GM18508 (cell line): ENCODE data around the gene MBD3.
"Not testable (repeated sequence)": the region's sequence is repeated elsewhere in the genome, so short reads cannot be mapped to it uniquely, and the experiment has no call there.

Source experiments
- ATAC-seq: cut with Tn5 transposase; IDR thresholded peaks from one replicate; pipeline ENCODE4 v1.9.1; 2021; ENCODE audit warnings: moderate number of reproducible peaks; ENCODE audit not compliant: insufficient read depth, unreplicated experiment

MBD3 gene, protein sequence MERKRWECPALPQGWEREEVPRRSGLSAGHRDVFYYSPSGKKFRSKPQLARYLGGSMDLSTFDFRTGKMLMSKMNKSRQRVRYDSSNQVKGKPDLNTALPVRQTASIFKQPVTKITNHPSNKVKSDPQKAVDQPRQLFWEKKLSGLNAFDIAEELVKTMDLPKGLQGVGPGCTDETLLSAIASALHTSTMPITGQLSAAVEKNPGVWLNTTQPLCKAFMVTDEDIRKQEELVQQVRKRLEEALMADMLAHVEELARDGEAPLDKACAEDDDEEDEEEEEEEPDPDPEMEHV

DNA sequence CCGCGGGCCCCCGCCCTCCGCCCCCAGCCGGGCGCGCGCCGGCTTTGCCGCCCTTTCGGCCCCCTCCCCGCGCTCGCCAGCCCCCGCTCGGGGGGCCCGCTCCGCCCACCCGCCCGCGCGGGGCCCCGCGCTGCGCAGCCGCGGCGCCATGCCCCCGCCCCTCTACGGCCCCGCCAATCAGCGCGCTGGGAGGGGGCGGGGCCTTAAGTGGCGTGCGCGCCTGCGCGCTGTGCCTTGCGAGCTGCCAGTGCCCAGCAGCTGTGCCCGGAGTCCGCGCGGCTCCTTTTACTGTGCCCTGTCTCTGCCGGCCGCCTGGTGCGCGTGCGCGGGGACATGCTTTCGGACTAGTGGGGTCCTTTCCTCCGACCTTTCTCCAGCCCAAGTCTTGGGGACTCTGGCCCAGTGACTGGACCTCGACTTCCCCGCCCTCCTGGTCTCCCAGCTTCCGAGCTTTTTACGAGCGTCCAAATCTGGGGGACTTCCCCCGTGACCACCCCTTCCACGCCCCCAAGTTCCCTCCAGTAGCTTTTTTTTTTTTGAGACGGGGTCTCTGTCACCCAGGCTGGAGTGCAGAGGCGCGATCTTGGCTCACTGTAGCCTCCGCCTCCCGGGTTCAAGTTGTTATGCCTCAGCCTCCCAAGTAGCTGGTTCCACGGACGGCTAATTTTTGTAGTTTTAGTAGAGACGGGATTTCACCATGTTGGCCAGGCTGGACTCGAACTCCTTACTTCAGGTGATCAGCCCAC lies at the start of gene MBD3:
Gene MBD3, minus strand, starts transcription at position 111 of the 746 bp plus-strand sequence. CDS start 234 bp downstream, outside the sequence.
- no peak for ATAC-seq

DNA sequence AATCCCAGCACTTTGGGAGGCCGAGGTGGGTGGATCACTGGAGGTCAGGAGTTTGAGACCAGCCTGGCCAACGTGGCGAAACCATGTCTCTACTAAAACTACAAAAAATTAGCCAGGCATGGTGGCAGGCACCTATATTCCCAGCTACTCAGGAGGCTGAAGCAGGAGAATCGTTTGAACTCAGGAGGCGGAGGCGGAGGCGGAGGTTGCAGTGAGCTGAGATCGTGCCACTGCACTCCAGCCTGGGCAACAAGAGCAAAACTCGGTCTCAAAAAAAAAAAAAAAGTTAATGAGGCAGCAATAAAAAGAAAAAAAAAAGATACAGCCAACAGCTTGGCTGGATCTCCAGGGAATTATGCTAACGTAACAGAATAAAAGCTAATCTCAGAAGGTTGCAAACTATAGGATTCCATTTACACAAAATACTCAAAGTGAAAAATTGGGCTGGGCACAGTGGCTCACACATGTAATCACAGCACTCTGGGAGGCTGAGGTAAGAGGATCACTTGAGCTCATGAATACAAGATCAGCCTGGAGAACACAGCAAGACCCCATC lies 48.3 kb upstream of the MBD3 start:
- ATAC-seq, result not testable (repeated sequence)

DNA sequence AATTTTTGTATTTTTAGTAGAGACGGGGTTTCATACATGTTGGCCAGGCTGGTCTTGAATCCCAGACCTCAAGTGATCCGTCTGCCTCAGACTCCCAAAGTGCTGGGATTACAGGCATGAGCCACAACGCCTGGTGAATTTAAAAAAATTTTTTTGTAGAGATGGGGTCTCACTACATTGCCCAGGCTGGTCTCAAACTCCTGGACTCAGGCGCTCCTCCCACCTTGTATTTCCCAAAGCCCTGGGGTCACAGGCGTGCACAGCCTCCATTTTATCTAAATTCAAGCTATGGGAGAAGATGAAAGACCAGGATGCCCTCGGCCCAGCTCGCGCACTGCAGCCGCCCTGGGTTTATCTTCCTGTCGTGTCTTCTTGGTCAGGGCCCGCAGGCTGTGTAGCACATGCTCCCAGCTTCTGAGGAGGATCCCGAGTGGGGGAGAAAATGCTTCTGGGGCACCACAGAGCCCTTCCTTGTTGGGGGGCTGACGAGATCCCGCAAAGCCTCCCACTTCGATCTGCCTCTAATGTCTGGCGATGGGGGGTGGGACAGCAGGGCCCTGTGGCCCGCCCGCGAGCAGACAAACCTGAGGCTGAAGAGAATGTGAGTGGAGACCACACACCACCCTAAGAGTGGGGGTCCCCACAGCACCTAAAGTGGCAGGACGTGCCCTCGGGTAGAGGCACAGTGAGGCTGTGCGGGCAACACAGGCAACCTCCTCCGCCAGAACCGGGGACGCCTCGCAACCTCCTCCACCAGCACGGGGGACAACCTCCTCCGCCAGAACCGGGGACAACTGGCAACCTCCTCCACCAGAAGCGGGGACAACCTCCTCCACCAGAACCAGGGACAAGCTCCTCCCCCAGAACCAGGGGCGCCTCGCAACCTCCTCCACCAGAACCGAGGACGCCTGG lies 43.9 kb upstream of the MBD3 start:
- ATAC-seq, result no peak

DNA sequence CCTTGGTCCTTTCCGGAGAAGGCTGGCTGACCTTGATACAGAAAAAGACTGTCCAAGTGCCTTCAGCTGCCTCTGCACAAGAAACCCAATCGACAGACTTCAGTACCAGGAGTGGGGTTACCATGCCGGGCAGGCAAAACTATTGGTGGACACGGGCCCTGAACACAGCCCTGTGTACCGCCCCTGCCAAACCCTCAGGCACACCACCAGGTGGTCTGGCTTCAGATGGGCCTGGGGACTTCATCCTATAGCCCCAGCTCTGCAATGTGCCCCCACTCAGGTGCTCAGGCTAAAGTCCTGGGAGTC lies 42.2 kb upstream of the MBD3 start:
- ATAC-seq, result no peak

DNA sequence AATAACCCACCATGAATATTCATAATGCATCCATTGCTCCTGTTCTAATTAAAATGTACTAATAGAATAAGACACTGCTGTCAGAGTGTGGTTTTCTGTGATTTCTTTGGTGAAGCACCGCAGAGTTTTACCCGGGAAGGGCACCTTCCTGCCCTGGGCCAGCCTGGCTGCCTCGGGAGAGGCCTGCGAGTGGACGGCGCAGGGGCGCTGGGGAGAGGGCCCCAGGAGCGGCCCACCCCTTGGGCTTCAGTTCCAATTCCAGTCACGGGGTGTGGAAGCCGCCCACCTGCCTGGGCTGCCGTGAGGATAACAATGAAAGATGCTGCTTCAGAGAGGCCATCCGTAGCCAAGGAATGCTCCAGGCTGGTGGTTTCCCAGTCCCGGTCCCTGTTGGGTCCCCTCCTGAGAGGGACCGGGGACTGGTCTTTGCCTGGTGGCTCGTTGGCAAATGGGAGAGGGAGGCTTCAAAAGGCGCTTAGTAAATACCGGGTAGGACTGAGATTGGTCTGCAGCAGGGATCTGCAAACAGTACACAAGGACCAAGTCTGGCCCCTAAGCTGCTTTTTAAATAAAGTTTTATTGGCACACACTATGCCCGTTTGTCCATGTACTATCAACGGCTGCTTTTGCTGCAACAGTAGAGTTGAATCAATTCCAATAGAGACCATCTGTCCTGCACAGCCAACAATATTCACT lies 41.7 kb upstream of the MBD3 start:
- ATAC-seq, result no peak

DNA sequence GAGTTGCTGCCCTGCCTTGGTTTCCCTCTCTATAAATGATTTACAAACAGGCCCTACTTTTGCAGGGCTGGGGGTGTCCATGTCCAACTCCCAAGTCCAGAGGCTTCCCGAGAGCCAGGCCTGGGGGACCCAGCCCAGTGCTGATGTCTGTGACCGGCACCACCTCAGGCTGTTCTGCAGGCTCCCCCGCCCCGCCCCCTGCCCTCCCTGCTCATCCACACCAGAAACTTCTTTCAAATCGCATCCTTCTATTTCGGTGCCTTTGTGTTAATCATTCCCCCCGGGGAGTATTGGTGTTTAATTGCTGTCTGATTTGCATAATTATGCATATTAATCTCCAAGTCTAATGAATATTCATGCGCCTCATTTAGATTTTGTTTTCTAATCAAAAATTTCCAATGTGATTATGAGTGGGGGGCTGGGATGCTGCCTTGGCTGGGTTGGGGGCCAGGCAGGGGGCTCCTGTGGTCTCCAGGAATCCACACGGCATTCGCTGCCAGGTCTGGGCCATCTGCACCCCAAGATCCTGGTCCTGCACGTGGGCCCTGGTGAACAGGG lies 40.7 kb upstream of the MBD3 start:
- no peak for ATAC-seq

DNA sequence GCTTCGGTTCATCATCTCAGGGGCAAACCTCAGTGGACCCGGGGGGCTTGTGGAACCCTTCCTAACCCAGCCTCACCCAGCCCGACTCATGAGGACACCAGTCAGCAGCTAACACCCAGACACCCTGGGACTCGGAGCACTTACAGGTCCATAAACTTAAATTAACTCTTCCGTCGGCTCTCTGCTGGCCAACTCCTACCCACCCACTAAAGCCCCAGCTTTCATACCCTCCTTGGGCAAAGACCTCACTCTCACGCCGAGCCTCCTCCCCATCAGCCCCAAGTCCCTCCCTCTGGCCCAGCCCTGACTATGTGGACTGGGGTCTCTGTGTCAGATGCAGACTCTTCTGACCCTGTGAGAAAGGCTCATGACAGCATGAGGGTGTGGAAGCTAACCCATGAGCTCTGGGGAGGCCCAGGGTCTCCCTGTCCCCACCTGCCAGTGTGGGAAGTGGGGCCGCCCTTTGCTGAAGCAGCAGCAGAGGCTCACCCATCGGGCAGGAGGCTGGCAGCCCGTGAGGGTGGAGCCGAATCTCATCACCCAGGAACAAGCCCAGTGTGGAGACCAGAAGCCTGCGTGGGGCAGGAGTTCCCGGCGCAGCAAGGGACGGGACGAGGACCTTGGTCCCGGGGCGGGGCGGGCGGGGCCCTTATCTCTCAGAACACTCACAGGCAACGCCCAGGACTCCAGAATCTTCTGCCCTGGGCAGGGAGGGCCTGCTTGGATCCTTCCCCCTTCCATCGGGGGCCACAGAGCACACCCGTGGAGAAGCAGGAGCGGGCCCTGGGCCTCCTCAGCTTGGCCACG lies 40.0 kb upstream of the MBD3 start:
- no peak for ATAC-seq

DNA sequence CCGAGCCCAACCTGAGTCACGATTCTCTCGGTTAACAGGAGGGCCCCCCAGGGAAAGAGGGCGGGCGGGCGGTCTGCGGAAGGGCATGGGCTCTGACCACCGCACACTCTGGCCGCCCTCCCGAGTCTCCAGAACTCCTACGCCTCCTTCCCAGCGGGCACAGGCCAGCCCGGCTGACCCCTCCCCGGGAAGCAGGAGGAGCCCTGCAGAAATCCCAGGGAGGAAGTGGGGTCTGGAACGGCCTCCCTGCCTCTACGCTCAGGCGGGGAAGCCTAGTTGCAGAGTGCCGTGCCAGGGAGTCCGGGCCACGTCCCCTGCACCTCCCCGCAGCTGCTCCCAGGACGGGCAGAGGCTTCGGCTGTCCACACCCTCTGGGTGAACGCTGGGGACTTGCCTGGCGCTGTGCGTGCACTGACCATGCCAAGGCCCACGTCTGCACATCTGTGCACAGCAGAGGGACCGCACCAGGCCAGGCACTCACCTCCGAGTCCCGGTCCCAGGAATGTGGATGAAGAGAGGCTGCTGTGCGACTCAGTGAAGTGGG lies 39.0 kb upstream of the MBD3 start:
- no peak for ATAC-seq

DNA sequence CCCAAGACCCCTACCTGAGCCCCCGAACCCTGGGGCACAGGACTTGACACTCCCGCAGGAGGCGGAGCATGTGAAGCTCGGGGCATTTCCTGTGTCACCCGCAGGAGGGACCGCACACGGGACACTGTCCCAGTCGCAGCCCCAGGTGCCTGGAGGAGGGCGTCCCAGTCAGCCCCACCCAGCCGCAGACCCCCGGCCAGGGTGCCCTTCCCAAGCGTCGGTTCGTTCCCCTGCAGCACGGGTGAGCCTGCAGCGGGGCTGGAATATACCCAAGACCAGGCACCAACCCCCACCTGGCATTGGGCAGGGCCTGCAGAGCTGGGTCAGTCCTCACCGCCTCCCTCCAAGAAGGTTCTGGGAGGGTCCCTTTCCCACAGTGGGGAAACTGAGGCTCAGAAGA lies 38.1 kb upstream of the MBD3 start:
- ATAC-seq, result no peak

DNA sequence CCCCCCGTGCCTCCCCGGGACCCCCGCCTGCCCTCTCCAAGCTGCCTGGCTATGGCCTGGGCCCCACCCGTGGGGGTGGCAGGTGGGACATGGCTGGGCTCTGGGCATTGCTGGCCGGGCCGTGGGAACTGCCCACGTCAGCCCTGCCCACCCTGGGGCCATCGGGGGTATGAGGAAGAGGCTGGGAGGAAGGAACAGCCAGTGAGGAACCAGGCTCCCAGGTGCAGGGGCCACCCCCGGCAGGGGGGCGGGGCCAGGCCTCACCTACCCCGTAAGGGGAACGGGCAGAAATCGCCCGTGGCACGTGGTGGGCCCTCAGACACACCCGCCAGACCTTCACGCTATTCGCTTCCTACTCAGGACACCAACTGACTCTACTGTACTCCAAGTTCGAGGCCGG lies 37.3 kb upstream of the MBD3 start:
- no peak for ATAC-seq

DNA sequence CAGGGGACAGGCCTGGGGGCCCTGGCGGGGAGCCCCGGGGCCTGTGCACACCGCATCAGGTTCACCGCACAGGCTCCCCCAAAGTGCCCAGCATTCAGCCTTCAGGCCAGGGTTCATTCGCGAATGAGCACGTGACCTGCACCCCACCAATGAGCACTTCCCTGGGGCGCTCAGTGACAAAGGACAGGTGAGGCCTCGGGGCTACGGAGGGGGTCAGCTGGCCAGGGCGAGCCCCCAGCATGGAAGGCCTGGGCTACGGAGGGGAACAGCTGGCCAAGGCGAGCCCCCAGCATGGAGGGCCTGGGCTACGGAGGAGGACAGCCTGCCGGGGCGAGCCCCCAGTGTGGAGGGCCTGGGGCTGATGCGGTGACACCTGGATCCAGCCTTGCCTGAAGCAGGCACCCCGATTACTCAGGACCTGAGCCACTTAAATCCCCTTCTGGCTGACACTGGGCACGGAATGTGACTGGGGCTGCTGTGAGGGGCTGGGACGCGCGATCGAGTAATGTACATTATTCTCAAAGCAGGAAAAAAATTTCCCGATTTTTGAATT lies 36.7 kb upstream of the MBD3 start:
- no peak for ATAC-seq

DNA sequence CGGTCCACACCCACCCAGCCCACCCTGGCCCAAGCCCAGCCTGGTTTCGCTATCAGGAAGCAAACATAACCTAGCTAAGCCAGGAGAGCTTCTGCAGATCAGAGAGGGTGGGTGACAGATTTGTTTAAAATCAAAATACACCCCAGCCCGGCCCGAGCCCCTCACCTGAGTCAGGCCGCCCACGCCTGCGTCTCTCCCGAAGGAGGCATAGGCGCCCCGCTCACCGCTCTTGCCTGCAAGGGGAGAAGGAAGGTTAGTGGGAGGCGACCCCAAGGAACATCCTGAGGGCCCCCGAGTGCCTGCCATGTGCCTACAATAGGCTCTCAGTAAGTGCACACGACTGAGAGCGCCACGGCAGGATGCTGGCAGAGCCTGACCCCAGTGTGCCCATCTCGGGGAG lies 34.5 kb upstream of the MBD3 start:
- ATAC-seq, result no peak

DNA sequence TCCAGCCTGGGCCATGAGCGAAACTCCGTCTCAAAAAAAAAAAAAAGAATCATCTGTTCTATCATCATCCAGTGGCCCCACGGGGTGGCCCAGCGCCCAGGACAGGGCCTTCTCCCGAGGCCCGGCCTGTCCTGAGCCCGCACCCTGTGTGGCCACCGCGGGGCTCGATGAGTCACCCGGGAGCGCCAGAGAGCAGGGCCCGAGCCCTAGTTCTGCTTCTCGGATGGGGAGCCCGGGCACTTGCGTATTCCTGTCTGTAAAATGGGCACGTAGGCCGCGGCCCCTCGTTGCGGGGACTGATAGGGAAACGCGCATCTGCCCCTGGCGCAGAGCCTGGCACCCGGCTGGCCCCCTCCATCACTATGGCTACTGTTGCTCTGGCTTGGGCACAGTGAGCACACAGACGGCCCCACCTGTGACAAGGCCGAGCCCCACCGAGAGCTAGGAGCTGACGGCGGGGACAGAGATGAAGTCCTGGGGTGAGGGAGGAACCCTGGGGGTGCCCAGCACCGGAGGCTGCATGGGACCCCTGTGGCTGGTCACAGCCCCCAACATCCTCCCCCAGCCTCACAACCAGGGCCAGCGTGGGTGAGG lies 33.8 kb upstream of the MBD3 start:
- ATAC-seq, result no peak

DNA sequence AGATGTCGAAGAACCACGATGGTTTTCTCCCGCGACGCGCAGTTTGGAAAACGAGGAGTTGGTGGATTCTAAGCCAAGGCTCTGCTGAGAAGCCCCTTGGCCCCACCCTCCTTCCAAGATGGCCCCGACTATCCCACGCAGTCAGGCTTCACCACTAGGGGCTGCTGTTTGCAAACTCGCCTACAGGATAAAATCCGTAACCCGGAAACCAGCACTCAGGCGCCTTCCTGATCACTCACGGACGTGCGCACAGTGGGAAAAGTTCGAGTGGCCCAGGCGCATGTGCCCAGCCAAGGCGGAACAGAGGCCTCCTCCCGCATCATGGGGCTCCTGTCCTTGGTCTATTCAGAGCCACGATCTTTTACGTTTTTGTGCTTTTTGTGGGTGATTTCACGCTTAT lies 31.8 kb upstream of the MBD3 start:
- no peak for ATAC-seq

DNA sequence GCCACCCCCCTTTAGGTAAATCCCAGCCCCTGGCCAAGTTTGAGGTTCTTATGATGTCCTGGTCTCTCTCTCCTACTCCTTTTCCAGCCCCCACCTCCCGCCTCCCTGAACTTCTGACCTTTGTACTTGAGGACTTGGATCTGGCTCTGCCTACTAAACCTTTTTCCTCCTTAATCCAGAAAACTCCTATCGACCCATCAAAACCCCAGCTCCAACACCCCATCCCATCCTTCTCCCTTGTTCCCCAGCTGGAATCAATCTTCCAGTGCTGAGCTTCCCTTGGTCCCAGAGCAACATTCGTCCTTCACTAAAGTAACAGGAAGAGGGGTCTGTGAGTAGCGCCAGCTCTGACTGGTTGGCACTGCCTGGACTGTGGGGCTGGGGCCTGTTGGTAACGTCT lies 29.9 kb upstream of the MBD3 start:
- no peak for ATAC-seq

DNA sequence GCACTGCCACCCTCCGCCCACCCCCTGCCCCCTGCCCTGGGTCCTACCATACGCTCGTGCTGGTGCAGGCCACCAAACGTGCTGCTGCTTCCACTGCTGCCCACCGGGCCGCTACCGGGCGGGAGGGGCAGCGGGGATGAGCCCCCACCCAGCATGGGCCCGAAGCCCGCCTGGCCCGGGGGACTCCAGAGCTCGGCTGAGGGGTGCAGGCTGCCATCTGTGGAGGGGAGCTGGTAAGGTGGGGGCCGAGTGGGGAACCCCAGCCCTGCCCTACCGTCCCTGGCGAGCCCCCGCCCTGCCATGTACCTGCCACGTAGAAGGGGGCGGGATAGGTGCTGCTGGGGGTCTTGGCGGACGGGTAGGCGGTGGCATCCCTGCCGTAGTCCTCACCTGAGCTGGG lies 29.3 kb upstream of the MBD3 start:
- ATAC-seq, result no peak

DNA sequence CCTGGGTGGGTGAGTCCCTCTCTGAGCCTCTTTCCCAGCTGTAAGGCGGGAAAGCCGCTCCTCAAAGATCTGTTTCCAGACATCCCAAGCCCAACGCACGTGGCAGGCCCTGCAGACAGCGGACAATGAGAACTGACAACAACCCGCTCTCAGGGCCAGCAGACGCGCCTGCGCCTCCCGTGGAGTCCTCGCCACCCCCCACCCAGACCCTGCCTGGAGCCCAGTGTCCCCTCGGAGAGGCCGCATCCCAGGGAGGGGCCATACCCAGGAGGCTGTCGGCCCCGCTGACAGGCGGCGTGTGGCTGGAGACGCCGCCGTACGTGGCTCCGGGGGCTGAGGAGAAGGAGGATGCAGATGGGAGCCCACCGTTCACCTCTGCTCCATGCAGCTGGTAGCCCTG lies 28.9 kb upstream of the MBD3 start:
- ATAC-seq, result no peak

DNA sequence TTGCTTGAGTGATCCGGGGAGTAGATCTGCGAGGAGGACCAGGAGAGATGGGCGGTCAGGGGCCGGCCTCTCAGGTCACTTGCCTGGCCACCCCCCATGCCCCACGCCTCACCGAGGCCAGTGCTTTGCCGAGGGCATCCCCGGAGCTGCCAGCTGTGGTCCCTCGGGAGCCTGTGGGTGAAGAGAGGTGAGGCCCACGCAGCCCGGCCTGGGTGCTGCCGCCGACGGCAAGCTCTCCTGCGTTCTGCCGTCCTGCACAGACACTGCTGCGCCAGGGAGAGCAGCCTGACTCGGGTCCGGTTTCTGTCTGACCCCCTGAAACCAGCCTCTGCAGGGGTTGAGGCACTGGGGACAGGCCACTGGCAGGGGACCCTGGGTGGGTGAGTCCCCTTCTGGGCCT lies 28.4 kb upstream of the MBD3 start:
- ATAC-seq, result no peak
